ENCODE results near the gene EGFL7. TPM values are rescaled to one million over a fixed set of nuclear protein-coding genes. Genes with fewer than 3 reads are reported as not detected.

EGFL7 gene
- polyA plus RNA-seq, 3 donors = 1.3 to 2.8 (median 2.2) TPM

DNA sequence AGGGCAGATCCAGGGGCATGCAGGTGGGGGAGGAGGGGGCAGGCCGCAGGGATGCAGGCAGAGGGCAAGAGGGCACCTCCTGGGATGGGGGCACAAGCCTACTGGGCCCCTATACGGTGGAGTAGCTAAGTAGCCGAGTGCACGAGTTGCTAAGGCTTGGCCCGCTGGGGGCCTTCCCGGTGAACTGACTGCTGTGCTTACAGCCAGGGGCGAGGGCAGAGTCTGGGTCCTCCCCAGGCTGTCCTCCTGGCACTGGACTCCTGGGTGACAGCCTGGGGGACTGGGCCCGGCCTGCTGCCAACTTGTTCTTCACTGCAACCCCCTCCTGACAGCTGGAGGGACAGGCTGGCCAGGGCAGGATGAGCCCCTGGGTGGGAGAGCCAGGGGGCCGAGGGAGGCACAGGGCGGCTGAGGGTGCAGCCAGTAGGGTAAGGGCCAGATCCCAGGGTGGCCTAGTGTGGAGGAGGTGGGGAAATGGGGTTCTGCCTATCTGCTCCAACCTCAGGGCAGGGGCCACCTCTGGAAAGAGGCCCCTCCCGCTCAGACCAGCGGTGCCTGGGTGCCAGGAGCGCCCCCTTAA is 1.7 kb upstream of the EGFL7 start:
- Mint-ChIP-seq H3K36me3 (peaks cover 0 to 4% of the 10 kb centered on the region in 2 donors), H3K27ac (no peak overlapping the region), H3K9me3 (peaks cover 0 to 16% (median 5%) of the 10 kb centered on the region in 7 donors), H3K27me3 (ENCODE audit: low read depth in 3 of 3) (peaks cover 78 to 94% (median 90%) of the 10 kb centered on the region in 3 donors), H3K4me3 (no peak overlapping the region), H3K4me1 (peaks cover 23% of the 10 kb centered on the region)
- no peaks in the 10 kb centered on the region for H4K20me1 ChIP-seq (ENCODE audit: insufficient read depth, low read length)
- H3K4me1 ChIP-seq (ENCODE audit: control insufficient read depth in 1 of 2, insufficient read depth in 2 of 2, low read length in 2 of 2) = peaks cover 18 to 22% of the 10 kb centered on the region in 2 donors
- peaks cover 69 to 92% of the 10 kb centered on the region in 2 donors for H3K27me3 ChIP-seq (ENCODE audit: control insufficient read depth in 2 of 2, insufficient read depth in 2 of 2, low read length in 2 of 2)
- peaks cover 0 to 13% of the 10 kb centered on the region in 2 donors for H3K9me3 ChIP-seq (replicated peaks in 1 of 2; ENCODE audit: control insufficient read depth in 1 of 2, insufficient read depth in 1 of 2, low read length in 2 of 2)
- H3K9ac ChIP-seq (ENCODE audit: insufficient read depth, low read length, poor library complexity, severe bottlenecking) = no peak overlapping the region
- H3K4me2 ChIP-seq (replicated peaks; ENCODE audit: extremely low read depth, low read length, poor library complexity, severe bottlenecking) = no peak overlapping the region
- no peaks in the 10 kb centered on the region for H3K36me3 ChIP-seq (replicated peaks in 1 of 2; ENCODE audit: control insufficient read depth in 1 of 2, insufficient read depth in 2 of 2, low read length in 2 of 2)
- no peak overlapping the region for H2AFZ ChIP-seq (ENCODE audit: insufficient read depth, low read depth, low read length, poor library complexity, severe bottlenecking)
- WGBS (ENCODE audit: insufficient coverage) = 18% methylated on average over 11 of the region's 13 CpGs
- no peaks in the 10 kb centered on the region for H3K79me2 ChIP-seq (ENCODE audit: insufficient read depth, low read length)
- H3K4me3 ChIP-seq (replicated peaks in 1 of 3; ENCODE audit: low read depth in 2 of 3, low read length in 3 of 3) = no peak overlapping the region
- no peak overlapping the region for H3K27ac ChIP-seq (ENCODE audit: low read depth in 1 of 2, low read length in 2 of 2)
- intact Hi-C loops (cut with micrococcal nuclease) = no loop called here
- no peak for DNase-seq
- TF ChIP-seq, protein P1, sequence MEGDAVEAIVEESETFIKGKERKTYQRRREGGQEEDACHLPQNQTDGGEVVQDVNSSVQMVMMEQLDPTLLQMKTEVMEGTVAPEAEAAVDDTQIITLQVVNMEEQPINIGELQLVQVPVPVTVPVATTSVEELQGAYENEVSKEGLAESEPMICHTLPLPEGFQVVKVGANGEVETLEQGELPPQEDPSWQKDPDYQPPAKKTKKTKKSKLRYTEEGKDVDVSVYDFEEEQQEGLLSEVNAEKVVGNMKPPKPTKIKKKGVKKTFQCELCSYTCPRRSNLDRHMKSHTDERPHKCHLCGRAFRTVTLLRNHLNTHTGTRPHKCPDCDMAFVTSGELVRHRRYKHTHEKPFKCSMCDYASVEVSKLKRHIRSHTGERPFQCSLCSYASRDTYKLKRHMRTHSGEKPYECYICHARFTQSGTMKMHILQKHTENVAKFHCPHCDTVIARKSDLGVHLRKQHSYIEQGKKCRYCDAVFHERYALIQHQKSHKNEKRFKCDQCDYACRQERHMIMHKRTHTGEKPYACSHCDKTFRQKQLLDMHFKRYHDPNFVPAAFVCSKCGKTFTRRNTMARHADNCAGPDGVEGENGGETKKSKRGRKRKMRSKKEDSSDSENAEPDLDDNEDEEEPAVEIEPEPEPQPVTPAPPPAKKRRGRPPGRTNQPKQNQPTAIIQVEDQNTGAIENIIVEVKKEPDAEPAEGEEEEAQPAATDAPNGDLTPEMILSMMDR (IDR thresholded peaks at IDR 0.05) = no peak

DNA sequence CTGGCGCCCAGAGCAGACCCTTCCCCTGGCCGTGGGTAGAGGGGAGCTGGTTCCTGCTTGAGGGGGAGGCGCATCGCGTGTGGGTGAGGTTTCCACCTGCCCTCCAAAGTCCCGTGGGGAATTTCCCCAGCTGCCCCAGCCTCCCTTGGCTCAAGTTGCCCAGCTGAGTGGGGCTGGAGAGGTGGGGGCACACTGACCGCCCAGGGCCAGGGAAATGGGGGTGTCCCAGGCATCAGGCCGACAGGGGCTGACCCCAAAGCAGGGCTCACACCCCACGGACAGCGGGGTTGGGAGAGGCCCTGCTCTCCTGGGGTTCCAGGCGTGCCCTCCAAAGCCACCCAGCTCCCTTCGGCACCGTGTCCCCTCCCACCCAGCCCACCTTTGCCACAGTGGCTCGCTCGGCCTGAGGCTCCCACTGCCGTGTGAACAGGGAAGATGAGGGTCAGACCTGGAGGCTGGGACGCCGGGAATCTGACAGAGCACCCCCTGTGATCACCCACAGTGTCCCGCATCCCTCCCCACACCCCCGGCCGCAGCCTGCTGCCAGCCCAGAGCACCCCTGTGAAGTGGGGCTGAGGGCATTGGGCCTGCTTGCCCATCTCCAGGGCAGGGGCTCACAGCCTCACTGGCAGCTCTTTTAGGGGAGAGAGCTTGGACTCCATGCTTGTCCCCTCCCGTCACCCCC is 933 bp upstream of the EGFL7 start:
- no peak for DNase-seq
- Histone ChIP-seq H3K4me3 (replicated peaks in 1 of 3; ENCODE audit: low read depth in 2 of 3, low read length in 3 of 3) (no peak overlapping the region), H3K36me3 (replicated peaks in 1 of 2; ENCODE audit: control insufficient read depth in 1 of 2, insufficient read depth in 2 of 2, low read length in 2 of 2) (no peaks in the 10 kb centered on the region), H3K9ac (ENCODE audit: insufficient read depth, low read length, poor library complexity, severe bottlenecking) (no peak overlapping the region), H2AFZ (ENCODE audit: insufficient read depth, low read depth, low read length, poor library complexity, severe bottlenecking) (no peak overlapping the region), H3K4me1 (ENCODE audit: control insufficient read depth in 1 of 2, insufficient read depth in 2 of 2, low read length in 2 of 2) (peaks cover 10 to 21% of the 10 kb centered on the region in 2 donors), H3K4me2 (replicated peaks; ENCODE audit: extremely low read depth, low read length, poor library complexity, severe bottlenecking) (no peak overlapping the region), H3K27ac (ENCODE audit: low read depth in 1 of 2, low read length in 2 of 2) (no peak overlapping the region), H4K20me1 (ENCODE audit: insufficient read depth, low read length) (no peaks in the 10 kb centered on the region), H3K9me3 (replicated peaks in 1 of 2; ENCODE audit: control insufficient read depth in 1 of 2, insufficient read depth in 1 of 2, low read length in 2 of 2) (peaks cover 0 to 13% of the 10 kb centered on the region in 2 donors), H3K27me3 (ENCODE audit: control insufficient read depth in 2 of 2, insufficient read depth in 2 of 2, low read length in 2 of 2) (peaks cover 72 to 90% of the 10 kb centered on the region in 2 donors), H3K79me2 (ENCODE audit: insufficient read depth, low read length) (no peaks in the 10 kb centered on the region)
- intact Hi-C loops (cut with micrococcal nuclease) = no loop called here
- no peak overlapping the region for H3K27ac Mint-ChIP-seq
- H3K4me3 Mint-ChIP-seq = peak overlapping the region in 1 of 2 donors; percentile 30
- H3K27me3 Mint-ChIP-seq (ENCODE audit: low read depth in 3 of 3) = peaks cover 76 to 93% (median 88%) of the 10 kb centered on the region in 3 donors
- H3K36me3 Mint-ChIP-seq = peaks cover 0 to 4% of the 10 kb centered on the region in 2 donors
- WGBS (ENCODE audit: insufficient coverage) = 19% methylated on average over 10 of the region's 22 CpGs
- H3K4me1 Mint-ChIP-seq = peaks cover 20% of the 10 kb centered on the region
- TF ChIP-seq, protein P1 (IDR thresholded peaks at IDR 0.05) = no peak
- H3K9me3 Mint-ChIP-seq = peaks cover 0 to 17% (median 9%) of the 10 kb centered on the region in 7 donors
